Activated naive CD4-positive, alpha-beta T cell treated with anti-CD3 and anti-CD28 coated beads, Interleukin-2, amount 50 U/mL, for 72 hours (primary cell): ENCODE data around the gene PCDHB7. TPM values are rescaled to one million over a fixed set of nuclear protein-coding genes. Genes with fewer than 3 reads are reported as not detected.
A peak's percentile ranks its signal among the peaks of the same experiment; 100 is the strongest.
"Not testable (repeated sequence)": the region's sequence is repeated elsewhere in the genome, so short reads cannot be mapped to it uniquely, and the experiment has no call there.

Source experiments
- ATAC-seq, 2 donors: fragments of 150-1000 bp; cut with Tn5 transposase; 2 replicates each; pipeline ENCODE4 v1.10.0; 2021; ENCODE audit warnings: mild to moderate bottlenecking in 2 of 2, moderate library complexity in 2 of 2
- DNase-seq, 2 donors: peaks; one replicate each; pipeline ENCODE4 v3.0.0; 2021 to 2022; ENCODE audit warnings: low spot score in 2 of 2
- H3K27ac Mint-ChIP-seq, 2 donors: one replicate each; pipeline ENCODE4 v1.8.0; 2022; ENCODE audit warnings: mild to moderate bottlenecking in 2 of 2, mixed read lengths in 2 of 2
- H3K36me3 Mint-ChIP-seq, 2 donors: one replicate each; pipeline ENCODE4 v1.8.0; 2022; ENCODE audit warnings: mixed read lengths in 2 of 2
- H3K9me3 Mint-ChIP-seq, 2 donors: one replicate each; pipeline ENCODE4 v1.8.0; 2022; ENCODE audit warnings: mixed read lengths in 2 of 2
- total RNA-seq, 2 donors: library from RNA; stranded (reverse); gene quantifications; one replicate each; pipeline ENCODE4 v1.2.3, GENCODE V29; 2022

PCDHB7 gene
- total RNA-seq, 2 donors from 2014 or later: not detected

- Mint-ChIP-seq H3K9me3 (peaks cover 13 to 14% of the 10 kb centered on the region in 2 donors), H3K36me3 (peaks cover 7 to 18% of the 10 kb centered on the region in 2 donors)
- not testable (repeated sequence) for DNase-seq, H3K27ac Mint-ChIP-seq, ATAC-seq
Observed at GRCh38 chr5:141174291-141175104, 2.1 kb downstream of the PCDHB7 start.

GRCh38 chr5:141175933-141176332, 3.5 kb downstream of the PCDHB7 start:
- H3K36me3 Mint-ChIP-seq: peaks cover 11 to 24% of the 10 kb centered on the region in 2 donors
- H3K27ac Mint-ChIP-seq: no peak overlapping the region
- no peak for DNase-seq
- no peak for ATAC-seq
- H3K9me3 Mint-ChIP-seq: peaks cover 13 to 17% of the 10 kb centered on the region in 2 donors

DNA sequence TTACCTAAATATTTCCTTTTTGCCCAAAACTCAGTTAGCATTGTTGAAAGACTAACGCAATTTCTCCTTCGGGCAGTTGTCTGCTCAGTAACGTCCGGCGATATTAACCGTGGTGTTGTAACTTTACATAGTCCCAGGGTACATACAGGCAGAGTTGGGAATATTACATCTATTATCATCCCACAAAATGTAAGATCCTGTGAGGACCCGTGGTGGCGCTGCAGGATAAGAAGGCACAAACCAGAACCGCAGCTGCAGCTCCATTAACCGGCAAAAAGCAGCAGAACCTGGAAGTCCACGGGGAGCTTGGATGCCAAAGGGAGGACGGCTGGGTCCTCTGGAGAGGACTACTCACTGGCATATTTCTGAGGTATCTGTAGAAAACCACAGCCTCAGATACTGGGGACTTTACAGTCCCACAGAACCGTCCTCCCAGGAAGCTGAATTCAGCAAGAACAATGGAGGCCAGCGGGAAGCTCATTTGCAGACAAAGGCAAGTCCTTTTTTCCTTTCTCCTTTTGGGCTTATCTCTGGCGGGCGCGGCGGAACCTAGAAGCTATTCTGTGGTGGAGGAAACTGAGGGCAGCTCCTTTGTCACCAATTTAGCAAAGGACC, 5.2 kb downstream of the PCDHB7 start, which contains the start of gene PCDHB8:
TSS of gene PCDHB8 (plus strand) at position 214 of the 615 bp plus-strand sequence. CDS start at position 459, 245 bp downstream.
- not testable (repeated sequence) for H3K27ac Mint-ChIP-seq, ATAC-seq, DNase-seq
- Mint-ChIP-seq H3K9me3 (peaks cover 17 to 21% of the 10 kb centered on the region in 2 donors), H3K36me3 (peaks cover 19 to 25% of the 10 kb centered on the region in 2 donors)

DNA sequence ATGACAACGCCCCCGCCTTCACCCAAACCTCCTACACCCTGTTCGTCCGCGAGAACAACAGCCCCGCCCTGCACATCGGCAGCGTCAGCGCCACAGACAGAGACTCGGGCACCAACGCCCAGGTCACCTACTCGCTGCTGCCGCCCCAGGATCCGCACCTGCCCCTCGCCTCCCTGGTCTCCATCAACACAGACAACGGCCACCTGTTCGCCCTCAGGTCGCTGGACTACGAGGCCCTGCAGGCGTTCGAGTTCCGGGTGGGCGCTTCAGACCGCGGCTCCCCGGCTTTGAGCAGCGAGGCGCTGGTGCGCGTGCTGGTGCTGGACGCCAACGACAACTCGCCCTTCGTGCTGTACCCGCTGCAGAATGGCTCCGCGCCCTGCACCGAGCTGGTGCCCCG, 6.9 kb downstream of the PCDHB7 start:
- not testable (repeated sequence) for H3K27ac Mint-ChIP-seq, DNase-seq, ATAC-seq
- Mint-ChIP-seq H3K36me3 (peaks cover 23 to 25% of the 10 kb centered on the region in 2 donors), H3K9me3 (peaks cover 14 to 22% of the 10 kb centered on the region in 2 donors)

DNA sequence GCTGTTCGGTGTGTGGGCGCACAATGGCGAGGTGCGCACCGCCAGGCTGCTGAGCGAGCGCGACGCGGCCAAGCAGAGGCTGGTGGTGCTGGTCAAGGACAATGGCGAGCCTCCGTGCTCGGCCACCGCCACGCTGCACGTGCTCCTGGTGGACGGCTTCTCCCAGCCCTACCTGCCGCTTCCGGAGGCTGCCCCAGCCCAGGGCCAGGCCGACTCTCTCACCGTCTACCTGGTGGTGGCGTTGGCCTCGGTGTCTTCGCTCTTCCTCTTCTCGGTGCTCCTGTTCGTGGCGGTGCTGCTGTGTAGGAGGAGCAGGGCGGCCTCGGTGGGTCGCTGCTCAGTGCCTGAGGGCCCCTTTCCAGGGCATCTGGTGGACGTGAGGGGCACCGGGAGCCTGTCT, 7.4 kb downstream of the PCDHB7 start:
- H3K27ac Mint-ChIP-seq, ATAC-seq, DNase-seq: not testable (repeated sequence)
- peaks cover 17 to 27% of the 10 kb centered on the region in 2 donors for H3K9me3 Mint-ChIP-seq
- H3K36me3 Mint-ChIP-seq: peaks cover 28 to 30% of the 10 kb centered on the region in 2 donors

DNA sequence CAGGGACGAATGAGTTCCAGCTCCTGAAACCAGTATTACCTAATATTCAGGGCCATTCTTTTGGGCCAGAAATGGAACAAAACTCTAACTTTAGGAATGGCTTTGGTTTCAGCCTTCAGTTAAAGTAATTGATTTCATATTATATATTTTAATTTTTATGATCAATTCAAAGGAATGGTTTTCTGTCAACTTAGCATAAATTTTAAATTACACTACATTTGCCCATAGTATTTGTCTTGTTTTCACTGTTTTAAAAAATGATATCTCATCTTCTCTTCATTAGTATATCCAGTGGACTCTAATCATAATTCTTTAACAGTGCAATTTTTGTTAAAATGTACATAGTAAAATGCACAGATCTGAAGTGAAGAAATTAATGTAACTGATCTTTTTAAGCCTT, 7.9 kb downstream of the PCDHB7 start:
- peaks cover 17 to 31% of the 10 kb centered on the region in 2 donors for H3K9me3 Mint-ChIP-seq
- H3K27ac Mint-ChIP-seq: no peak overlapping the region
- ATAC-seq (no peak), DNase-seq (no peak)
- H3K36me3 Mint-ChIP-seq: peaks cover 29 to 34% of the 10 kb centered on the region in 2 donors

- peaks cover 22 to 36% of the 10 kb centered on the region in 2 donors for H3K9me3 Mint-ChIP-seq
- ATAC-seq: no peak
- peaks cover 36 to 43% of the 10 kb centered on the region in 2 donors for H3K36me3 Mint-ChIP-seq
- no peak for DNase-seq
- no peak within 1 kb of the TSS for H3K27ac Mint-ChIP-seq
Observed at GRCh38 chr5:141182248-141182647, 9.8 kb downstream of the PCDHB7 start, which contains the start of gene PCDHB16. Gene PCDHB16 (plus strand): TSS chr5:141182387. CDS start chr5:141182560, 173 bp downstream.

DNA sequence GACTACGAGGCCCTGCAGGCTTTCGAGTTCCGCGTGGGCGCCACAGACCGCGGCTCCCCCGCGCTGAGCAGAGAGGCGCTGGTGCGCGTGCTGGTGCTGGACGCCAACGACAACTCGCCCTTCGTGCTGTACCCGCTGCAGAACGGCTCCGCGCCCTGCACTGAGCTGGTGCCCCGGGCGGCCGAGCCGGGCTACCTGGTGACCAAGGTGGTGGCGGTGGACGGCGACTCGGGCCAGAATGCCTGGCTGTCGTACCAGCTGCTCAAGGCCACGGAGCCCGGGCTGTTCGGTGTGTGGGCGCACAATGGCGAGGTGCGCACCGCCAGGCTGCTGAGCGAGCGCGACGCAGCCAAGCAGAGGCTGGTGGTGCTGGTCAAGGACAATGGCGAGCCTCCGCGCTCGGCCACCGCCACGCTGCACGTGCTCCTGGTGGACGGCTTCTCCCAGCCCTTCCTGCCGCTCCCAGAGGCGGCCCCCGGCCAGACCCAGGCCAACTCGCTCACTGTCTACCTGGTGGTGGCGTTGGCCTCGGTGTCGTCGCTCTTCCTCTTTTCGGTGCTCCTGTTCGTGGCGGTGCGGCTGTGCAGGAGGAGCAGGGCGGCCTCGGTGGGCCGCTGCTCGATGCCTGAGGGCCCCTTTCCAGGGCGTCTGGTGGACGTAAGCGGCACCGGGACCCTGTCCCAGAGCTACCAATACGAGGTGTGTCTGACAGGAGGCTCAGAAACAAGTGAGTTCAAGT, 11.8 kb downstream of the PCDHB7 start:
- not testable (repeated sequence) for H3K27ac Mint-ChIP-seq, ATAC-seq, DNase-seq
- H3K36me3 Mint-ChIP-seq: peaks cover 43 to 55% of the 10 kb centered on the region in 2 donors
- H3K9me3 Mint-ChIP-seq: peaks cover 25 to 41% of the 10 kb centered on the region in 2 donors

DNA sequence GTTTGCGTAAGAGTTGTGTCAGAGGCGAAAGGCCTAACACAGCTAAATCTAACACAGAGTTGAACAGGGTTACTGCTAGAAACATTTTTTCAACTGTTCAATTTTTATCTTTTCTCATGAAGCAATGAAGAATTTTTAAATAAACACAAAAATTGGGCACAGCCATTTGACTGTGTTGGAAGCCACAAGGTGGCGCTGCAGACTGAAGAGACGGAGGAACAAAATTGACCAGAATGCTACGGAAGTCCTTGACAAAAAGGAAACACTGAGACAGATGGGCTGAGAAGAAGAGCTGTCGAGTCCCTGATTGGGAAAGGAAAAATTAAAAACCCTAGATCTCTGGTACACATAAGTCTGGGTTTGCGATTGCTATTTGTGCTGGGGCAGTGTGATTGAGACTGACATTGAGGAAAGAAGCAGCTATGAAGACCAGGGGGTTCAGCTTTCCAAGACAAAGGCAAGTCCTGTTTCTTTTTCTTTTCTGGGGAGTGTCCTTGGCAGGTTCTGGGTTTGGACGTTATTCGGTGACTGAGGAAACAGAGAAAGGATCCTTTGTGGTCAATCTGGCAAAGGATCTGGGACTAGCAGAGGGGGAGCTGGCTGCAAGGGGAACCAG, 14.6 kb downstream of the PCDHB7 start, which contains the start of gene PCDHB9:
TSS of gene PCDHB9 (plus strand) at position 265 of the 616 bp plus-strand sequence. CDS start at position 423, 158 bp downstream.
- peak in 1 of 2 donors; percentile 23 for DNase-seq
- Mint-ChIP-seq H3K36me3 (peaks cover 44 to 56% of the 10 kb centered on the region in 2 donors), H3K9me3 (peaks cover 26 to 35% of the 10 kb centered on the region in 2 donors), H3K27ac (no peak within 1 kb of the TSS)
- ATAC-seq: no peak

DNA sequence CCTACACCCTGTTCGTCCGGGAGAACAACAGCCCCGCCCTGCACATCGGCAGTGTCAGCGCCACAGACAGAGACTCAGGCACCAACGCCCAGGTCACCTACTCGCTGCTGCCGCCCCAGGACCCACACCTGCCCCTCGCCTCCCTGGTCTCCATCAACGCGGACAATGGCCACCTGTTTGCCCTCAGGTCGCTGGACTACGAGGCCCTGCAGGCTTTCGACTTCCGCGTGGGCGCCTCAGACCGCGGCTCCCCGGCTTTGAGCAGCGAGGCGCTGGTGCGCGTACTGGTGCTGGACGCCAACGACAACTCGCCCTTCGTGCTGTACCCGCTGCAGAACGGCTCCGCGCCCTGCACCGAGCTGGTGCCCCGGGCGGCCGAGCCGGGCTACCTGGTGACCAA, 16.2 kb downstream of the PCDHB7 start:
- H3K27ac Mint-ChIP-seq, DNase-seq, ATAC-seq: not testable (repeated sequence)
- peaks cover 25 to 33% of the 10 kb centered on the region in 2 donors for H3K9me3 Mint-ChIP-seq
- peaks cover 44 to 56% of the 10 kb centered on the region in 2 donors for H3K36me3 Mint-ChIP-seq

- ATAC-seq, H3K27ac Mint-ChIP-seq, DNase-seq: not testable (repeated sequence)
- Mint-ChIP-seq H3K36me3 (peaks cover 45 to 57% of the 10 kb centered on the region in 2 donors), H3K9me3 (peaks cover 25 to 33% of the 10 kb centered on the region in 2 donors)
Observed at GRCh38 chr5:141189131-141189530, 16.7 kb downstream of the PCDHB7 start.

DNA sequence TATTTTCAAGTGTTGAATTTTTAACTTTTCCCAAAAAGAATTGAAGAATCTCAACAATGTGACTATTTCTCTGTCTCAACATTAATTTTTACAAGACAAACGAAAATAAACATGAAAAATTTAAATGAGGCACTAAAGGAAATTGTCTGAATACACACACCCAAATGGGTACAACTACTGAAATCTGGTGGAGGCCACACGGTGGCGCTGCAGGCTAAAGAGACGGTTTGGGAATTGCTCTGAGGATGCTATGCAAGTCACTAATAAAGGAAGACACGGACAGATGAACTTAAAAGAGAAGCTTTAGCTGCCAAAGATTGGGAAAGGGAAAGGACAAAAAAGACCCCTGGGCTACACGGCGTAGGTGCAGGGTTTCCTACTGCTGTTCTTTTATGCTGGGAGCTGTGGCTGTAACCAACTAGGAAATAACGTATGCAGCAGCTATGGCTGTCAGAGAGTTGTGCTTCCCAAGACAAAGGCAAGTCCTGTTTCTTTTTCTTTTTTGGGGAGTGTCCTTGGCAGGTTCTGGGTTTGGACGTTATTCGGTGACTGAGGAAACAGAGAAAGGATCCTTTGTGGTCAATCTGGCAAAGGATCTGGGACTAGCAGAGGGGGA, 19.8 kb downstream of the PCDHB7 start, which contains the start of gene PCDHB10:
TSS of gene PCDHB10 (plus strand) at position 244 of the 616 bp plus-strand sequence. CDS start at position 444, 200 bp downstream.
- peaks cover 41 to 56% of the 10 kb centered on the region in 2 donors for H3K36me3 Mint-ChIP-seq
- no peak within 1 kb of the TSS for H3K27ac Mint-ChIP-seq
- peaks cover 22 to 33% of the 10 kb centered on the region in 2 donors for H3K9me3 Mint-ChIP-seq
- ATAC-seq (no peak), DNase-seq (peak in 1 of 2 donors; percentile 32)

GRCh38 chr5:141194332-141194731, 21.9 kb downstream of the PCDHB7 start:
- not testable (repeated sequence) for H3K27ac Mint-ChIP-seq, ATAC-seq, DNase-seq
- peaks cover 25 to 45% of the 10 kb centered on the region in 2 donors for H3K9me3 Mint-ChIP-seq
- H3K36me3 Mint-ChIP-seq: peaks cover 46 to 49% of the 10 kb centered on the region in 2 donors

- DNase-seq (no peak), ATAC-seq (no peak)
- Mint-ChIP-seq H3K36me3 (peaks cover 57 to 64% of the 10 kb centered on the region in 2 donors), H3K27ac (no peak overlapping the region), H3K9me3 (peaks cover 35 to 47% of the 10 kb centered on the region in 2 donors)
Observed at GRCh38 chr5:141196363-141196762, 23.9 kb downstream of the PCDHB7 start.
